ENCODE measurements around the gene SINHCAF.
"Not testable (repeated sequence)": the region's sequence is repeated elsewhere in the genome, so short reads cannot be mapped to it uniquely, and the experiment has no call there.

Gene SINHCAF

DNA sequence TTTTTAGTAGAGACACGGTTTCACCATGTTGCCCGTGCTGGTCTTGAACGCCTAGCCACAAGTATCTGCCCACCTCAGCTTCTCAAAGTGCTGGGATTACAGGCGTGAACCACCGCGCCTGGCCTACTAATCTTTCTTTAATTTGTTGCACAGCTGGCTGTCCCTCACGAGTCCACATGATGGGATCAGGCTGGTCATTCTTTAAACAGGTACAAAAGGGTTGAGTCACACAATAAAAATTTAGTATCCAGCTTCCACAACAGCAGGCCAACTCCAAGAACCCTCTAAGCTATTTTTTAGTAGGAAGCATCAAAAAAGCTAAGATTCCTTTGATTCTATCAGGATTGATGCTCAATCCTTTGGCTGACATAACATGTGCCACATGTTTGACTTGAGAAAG, 17.8 kb downstream of the SINHCAF start:
- no peak for DNase-seq (ENCODE audit: low read depth)

DNA sequence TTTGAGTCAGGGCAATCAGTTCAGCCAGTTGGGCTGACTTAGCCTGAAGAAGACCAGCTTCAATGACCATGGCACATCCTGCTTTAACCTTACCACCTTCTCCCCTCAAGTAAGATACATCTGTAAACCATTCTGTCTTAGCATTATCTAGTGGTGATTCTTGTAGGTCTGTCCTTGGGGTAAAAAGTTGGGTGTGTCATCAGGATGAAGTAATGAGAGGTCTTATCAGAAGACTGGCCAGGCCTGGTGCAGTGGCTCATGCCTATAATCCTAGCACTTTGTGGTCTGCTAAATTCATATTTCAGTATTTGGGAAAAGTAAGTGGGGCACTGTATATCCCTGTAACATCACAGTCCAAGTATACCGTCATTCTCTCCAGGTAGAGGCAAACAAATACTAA, 19.1 kb downstream of the SINHCAF start:
- no peak for DNase-seq (ENCODE audit: low read depth)

DNA sequence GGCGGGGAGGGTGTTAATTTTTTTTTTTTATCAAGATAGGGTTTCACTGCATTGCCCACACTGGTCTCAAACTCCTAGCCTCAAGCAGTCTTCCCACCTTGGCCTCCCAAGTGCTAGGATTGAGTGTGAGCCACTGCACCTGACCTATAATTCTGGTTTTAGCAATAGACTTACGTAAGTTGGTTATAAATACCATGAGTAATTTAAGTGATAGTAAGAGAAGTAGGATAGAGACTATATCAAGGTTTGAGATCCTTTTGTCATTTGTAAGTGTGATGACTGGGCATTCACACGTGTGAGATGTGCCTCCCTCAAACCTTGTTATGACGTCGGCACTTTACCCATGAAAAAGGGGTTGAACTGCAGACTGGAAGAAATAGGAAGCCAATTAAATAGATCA, 22.5 kb downstream of the SINHCAF start:
- DNase-seq (ENCODE audit: low read depth): no peak

DNA sequence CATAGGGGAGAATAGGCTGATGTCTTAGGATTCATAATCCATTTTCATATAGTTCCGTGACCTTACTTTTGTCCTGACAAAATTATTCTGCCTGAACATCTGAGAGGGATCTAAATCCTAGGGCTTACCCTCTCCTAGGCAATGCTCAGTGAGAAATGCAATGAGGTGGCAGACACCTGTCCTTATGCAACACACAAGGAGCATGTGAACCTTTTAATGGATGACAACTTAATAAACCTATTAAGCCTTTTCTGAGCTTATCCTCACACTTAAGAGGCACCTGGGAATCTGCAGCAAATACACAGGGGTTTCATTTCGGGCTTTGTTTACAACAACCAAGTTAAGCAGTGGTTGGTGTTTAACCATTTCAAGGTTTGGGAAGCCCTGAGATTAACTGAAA, 24.6 kb downstream of the SINHCAF start:
- no peak for DNase-seq (ENCODE audit: low read depth)

DNA sequence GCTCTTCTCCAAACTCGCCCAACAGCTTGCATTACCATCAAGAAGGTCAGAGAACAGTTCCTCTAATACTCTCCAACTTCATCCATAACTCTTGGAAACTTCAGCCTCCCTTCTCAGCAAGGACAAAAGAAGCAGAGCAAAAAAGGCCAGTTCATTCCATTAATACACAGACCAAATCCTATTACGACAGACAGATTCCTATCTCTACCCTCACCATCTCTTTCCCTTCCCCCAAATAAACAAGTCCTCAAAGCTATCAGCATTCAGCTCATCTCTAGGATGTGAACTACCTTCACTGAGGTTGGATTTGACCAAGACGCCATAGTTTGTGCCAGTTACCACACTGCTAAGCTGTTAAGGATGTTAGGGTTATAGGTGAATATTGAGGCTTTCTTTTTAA, 25.2 kb downstream of the SINHCAF start:
- no peak for DNase-seq (ENCODE audit: low read depth)

DNA sequence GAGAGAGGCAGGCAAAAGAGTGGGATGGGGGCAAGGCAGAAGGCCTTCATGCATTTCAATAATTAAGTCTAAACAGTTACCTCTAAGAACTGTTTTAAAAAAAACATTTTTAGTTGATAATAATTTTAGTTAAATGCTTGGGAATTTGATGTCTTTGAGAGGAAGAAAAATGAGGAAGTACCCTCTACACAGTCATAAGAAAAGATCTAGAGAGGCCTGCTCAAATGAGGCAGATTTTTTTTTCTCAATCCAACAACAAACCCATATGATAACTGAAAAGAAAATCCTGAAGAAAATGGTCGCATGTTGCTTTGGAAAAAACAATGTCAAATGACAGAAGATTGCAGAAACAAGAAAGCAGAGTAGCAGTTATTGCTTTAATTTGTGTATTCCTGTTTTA, 25.6 kb downstream of the SINHCAF start:
- no peak for DNase-seq (ENCODE audit: low read depth)

DNA sequence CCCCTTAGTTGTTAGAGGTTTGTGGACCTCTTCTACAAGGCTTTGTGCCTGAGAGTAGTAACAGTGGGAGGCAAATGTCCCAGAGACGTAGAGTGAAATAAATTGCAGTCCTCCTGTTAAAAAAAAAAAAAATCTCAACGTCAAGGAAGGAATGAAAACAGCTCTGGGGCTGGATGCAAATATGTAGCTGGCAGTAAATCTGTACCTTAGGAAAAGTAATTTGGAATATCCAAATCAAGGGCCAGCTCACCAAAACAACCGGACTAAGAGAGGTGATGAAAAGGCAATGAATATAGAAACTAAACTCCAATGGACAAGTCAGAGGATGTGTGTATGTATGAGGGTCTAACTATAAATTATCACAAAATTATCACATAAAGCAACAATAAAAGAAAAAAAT, 27.0 kb downstream of the SINHCAF start:
- DNase-seq (ENCODE audit: low read depth): no peak

DNA sequence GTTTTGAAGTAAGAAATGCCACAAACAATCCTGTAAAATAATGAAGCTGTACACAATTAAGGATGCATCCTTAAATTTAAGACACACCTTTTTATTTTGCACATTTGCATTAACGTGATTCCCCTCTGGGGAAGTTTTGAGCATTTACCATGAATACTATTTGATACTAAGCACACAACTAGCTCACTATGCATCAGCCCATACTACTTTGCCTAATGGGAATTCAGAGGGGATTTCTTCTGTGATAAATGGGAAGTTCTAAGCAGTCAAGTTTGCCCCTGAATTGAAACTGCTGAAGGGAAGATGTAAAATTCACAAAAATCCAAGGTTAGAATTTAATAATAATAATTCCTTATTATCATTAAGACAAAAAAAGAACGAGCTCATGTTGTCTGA, 27.4 kb downstream of the SINHCAF start:
- no peak for DNase-seq (ENCODE audit: low read depth)

DNA sequence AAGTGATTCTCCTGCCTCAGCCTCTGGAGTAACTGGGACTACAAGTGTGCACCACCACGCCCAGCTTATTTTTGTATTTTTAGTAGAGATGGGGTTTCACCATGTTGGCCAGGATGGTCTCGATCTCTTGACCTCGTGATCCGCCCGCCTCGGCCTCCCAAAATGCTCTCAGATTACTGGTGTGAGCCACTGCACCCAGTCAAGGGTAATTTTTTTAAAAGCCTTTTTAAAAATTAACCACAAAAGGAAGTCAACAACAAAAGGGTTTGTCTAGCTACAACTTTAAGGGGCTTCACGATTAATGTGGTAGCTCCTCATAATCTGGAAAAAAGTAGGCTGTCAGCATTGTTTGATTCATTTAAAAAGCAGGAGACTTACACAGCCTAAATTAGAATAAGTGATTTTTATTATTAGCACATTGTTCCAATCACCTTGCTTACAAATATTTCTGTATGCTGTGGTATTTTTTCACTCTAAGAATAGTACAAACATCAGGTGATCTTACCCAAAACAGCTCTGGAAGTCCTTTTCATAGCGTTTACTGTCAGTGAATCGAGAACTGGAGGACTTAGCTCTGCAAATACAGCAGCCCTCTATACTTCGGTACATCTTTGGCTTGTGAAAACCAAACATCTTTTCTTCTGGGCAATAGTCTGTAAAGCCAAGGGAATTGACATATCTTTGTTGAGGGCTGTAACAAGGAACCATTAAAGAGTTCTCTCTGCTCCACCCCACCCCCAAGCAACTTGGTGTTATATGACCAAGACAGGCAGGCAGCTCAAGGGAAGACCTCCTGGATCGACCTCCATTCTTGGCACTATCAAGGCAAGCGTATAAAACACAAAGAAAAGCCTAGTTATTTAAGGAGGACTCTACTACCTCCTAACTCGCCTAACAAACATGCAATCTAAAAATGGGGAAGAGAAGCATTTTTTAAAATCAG, 28.1 kb downstream of the SINHCAF start:
- no peak for DNase-seq (ENCODE audit: low read depth)

DNA sequence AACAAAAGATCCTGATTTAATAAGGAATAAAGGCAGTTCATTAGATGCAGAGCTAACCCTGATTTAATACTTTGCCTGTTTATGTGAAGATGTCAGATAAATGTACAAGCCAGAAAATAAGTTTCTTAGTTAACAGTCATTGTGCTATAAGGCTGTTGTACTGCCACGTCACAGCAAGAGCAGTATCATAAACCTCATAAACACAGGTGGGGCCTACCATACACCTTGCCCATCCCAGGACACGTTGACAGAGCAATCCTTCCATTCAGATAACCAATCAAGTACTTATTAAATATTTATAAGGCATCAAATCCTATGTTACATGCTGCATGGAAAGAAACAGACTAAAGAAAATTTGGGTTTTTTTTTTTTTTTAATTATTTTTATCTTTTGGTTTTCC, 36.5 kb downstream of the SINHCAF start:
- no peak for DNase-seq (ENCODE audit: low read depth)

DNA sequence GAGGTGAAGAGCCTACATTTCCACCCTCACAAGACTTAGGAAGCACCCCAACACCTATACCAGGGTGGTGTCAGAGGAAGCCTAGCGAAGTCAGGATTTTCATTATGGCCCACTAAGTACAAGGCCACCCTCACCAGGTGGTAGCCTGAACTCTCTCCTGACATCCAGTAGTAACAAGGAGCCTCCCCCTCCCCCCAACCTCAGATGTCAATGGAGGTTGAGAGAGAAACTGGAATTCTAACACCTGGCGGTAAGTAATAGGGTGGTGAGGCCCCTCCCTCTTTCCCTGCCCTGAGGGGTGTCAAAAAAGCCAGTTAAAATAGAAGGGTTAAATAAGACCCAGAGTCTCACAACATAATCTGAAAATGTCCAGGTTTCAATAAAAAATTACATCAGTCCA, 37.6 kb downstream of the SINHCAF start:
- no peak for DNase-seq (ENCODE audit: low read depth)

DNA sequence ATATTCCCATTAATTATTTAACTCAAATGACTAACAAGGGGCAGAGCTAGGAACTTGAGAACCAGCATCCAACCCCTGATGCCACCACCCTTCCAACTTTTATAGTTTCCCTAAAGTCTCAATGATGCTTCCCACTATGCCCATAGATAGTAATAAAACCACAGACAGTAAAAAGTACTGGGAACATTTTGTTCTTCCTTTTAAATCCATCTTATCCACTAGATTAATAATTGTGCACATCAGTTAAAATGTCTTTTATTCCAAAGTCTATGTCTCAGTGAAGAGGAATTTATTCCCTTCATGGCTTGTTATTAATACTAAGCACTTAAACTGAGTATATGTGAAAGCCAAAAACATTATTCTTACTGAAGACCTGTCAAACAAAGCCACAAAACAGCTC, 45.8 kb downstream of the SINHCAF start:
- DNase-seq (ENCODE audit: low read depth): no peak

DNA sequence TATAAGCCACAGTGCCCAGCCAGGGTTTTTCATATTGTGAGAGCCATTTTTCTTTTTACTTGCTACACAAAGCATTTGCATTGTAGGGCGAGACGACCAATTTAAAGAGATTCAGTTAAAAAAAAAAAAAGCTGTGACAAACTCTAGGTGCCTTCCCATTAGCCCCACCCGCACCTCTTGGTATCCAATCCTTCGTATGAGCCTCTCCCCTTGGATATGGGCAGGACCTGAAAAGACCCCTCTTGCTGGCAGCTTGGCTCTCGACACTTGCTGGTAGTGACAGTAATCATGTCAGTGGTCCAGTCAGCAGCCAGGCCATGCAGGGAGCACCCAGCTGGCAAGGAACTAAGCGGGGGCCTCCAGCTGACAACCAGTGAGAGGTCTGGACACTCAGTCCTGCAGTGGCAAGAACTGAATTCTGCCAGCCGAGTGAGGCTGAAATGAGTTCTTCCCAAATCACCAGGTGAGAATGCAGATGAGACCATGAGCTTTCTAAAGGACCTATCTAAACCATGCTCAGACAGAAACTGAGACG, 46.5 kb downstream of the SINHCAF start:
- DNase-seq (ENCODE audit: low read depth): no peak

DNA sequence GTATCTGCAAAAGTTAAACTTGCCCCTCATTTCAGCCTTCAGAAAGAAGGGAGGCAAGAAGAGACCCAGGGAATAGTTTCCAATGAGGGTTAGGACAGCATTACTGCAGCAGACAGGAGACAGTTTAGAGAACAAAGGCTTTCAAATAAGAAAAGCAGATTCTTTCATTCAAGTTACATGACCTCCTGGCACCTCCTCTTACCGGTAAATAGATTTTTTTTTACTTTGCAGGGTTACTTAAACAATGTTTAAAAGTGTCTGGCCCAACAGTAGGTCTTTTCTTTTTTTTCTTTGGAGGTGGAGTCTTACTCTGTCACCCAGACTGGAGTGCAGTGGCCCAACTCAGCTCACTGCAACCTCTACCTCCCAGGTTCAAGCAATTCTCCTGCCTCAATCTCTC, 47.1 kb downstream of the SINHCAF start:
- no peak for DNase-seq (ENCODE audit: low read depth)

DNA sequence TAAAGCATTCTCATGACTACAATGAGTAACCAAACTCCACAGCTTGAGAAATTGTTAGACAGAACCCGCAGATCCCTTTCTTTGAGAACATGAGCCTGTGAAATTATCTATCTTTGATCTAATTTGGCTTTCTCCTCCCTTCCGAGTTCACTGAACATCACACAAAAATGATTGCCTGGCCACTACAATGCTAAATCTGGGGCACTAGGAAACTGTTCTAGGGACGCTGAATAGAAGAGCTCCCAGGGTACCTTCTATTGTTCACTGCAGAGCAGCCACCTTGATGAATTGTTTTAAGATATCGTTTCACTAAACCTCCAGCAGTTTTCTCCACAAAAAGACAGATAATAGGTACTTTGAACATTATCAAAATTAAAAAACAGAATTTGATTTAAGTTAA, 47.5 kb downstream of the SINHCAF start:
- DNase-seq (ENCODE audit: low read depth): no peak

DNA sequence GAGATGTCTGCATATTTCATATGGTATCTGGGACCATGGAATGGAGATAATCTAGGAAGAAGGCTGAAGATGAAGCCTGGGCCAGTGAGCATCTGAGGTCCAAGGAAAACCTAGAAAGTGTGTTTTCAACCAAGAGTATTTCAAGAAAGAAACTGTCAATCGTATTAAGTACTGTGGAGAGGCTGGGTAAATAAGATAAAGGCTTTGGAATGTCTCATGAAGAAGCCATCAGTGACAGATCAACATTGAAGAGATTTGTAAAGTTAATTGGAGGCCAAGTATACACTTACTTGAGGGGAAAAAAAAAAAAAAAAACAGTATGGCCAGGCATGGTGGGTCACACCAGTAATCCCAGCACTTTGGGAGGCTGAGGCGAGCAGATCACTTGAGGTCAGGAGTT, 48.9 kb downstream of the SINHCAF start:
- no peak for DNase-seq (ENCODE audit: low read depth)

DNA sequence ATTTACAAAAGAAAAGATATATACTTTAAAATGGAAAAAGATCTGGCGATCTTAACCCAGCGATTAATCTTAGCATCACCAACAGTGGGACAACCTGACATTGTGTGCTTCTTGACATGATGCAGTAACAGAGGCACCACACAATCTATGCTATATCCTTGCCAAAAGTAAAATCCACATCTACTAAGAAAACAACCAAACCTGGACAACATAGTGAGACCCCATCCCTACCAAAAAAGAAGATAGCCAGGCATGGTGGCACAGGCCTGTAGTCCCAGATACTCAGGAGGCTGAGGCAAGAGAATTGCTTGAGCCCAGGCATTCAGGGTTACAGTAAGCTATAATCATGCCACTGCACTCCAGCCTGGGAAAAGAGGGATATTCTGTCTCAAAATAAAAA, 50.5 kb downstream of the SINHCAF start:
- DNase-seq (ENCODE audit: low read depth): no peak

DNA sequence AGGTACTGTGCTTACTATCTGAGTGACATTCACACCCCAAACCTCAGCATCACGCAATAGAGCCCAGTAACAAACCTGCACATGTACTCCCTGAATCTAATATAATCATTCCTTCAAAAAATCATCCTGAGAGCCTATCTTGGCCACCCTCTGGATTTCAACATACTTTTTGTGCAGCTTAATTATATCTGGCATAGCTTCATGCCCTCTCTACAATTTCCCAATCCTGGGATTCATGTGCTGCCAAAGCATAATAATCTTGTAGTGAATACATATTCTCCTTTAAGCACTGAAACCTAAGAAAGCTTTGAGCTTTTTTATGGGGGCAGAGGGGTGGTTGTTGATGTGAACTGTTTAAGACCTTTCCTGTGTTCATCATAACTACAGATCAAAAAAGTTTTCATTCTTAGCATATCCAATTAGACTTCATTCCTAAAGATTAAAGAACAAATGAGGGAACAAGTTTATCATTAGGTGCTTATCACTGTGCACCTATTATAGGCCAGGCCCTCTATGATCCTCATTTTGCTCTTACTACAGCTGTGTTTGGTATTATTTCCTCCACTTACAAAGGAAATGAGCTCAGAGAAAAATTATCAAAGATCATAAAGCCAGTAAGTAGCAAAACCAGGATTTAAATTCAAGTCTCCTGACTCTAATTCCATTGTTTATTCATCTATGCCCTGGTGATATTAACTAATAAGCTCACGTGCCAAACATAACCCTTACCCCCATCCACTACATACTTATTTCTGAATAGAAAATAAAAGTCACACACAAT, 51.2 kb downstream of the SINHCAF start:
- DNase-seq (ENCODE audit: low read depth): no peak

DNA sequence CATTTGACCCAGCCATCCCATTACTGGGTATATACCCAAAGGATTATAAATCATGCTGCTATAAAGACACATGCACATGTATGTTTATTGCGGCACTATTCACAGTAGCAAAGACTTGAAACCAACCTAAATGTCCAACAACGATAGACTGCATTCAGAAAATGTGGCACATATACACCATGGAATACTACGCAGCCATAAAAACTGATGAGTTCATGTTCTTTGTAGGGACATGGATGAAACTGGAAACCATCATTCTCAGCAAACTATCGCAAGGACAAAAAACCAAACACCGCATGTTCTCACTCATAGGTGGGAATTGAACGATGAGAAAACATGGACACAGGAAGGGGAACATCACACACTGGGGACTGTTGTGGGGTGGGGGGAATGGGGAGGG, 52.2 kb downstream of the SINHCAF start:
- not testable (repeated sequence) for DNase-seq (ENCODE audit: low read depth)

DNA sequence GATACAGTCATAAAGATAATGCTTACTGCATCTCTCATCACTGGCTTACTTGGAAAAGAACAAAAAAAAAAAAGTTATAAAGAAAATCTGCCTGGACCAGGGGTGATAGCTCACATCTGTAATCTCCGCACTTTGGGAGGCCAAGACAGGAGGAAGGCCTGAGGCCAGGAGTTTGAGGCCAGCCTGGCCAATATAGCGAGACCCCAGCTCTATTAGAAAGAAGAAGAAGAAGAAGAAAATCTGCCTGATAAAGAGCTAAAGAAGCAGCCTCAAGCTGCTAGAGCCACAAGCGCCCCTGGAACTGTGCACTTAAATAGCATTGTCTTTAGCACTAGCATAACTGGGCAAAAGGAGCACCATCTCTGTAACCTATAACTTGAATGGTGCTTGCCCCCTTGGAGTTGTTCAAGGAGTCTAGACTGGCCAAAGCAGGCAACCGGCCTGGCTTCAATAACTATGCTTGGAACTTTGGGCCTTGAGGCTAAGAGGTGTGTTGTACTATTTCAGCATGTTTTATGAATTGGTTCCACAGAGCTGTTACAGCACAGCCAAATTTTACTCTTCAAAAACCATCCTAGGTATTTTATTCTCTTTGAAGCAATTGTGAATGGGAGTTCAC, 53.2 kb downstream of the SINHCAF start:
- DNase-seq (ENCODE audit: low read depth): no peak

DNA sequence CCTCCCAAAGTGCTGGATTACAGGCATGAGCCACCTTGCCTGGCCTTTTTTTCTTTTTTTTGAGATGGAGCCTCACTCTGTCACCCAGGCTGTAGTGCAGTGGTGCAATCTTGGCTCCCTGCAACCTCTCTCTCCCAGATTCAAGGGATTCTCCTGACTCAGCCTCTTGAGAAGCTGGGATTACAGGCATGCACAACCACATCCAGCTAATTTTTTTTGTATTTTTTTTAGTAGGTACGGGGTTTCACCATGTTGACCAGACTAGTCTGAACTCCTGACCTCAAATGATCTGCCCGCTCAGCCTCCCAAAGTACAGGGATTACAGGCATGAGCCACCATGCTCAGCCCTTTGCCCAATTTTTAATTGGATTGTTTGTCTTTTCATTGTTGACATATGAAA, 58.0 kb downstream of the SINHCAF start:
- no peak for DNase-seq (ENCODE audit: low read depth)

DNA sequence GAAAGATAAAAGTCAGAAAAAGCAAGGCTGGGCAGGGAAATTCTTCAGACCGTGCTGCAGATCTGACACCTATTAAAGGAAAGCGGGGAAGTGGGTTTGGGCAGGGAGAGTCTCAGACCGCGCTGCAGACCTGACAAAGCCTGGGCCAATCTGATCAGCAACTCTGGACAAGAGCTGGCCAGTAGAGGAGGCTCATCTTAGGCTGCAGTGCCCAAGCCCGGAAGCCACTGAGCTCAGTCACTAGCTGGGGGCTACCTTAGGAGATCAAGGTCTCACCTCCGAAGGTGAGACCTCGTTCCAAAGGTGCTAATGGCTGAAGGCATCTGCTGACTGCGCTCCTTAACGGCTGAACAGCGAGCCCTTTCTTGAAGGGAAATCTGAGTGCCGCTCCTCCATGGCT, 60.2 kb downstream of the SINHCAF start:
- no peak for DNase-seq (ENCODE audit: low read depth)

DNA sequence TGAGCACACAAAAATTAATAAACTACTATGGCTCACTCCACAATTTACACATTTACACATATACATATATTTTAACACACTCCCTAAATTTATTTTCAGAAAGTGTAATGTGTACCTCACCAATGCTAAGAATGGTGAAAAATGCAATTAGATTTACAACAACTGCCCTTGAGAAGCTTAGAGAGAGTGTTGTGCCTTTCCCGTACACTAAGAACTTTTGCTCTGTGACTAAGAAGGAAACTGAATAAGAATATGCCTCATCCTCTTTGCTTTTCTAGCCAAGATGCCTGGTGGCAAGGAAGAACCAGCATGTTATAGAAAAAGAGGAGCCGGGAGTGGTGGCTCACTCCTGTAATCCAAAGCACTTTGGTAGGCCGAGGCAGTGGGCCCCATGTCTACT, 62.3 kb downstream of the SINHCAF start:
- DNase-seq (ENCODE audit: low read depth): peak; percentile 30

Measured in ELR (cell line).